Measurements from ENCODE around the gene TASOR. TPM values are rescaled to one million over a fixed set of nuclear protein-coding genes. Genes with fewer than 3 reads are reported as not detected.

The TASOR gene
- 91.7 and 95.5 TPM in 2 replicates for total RNA-seq

GRCh38 chr3:56683122-56683817 lies at the start of gene TASOR:
Gene TASOR, minus strand, starts transcription at chr3:56683265. Its CDS starts 259 bp downstream, at chr3:56683006.

Other genes with a start within 250 kb of the TASOR start
- 0.55 and 0.75 TPM in 2 replicates for gene ERC2, start 214.8 kb downstream of the TASOR start, total RNA-seq
- gene CCDC66, start 126.1 kb downstream of the TASOR start, total RNA-seq, result 28.2 and 31.7 TPM in 2 replicates
- gene ARHGEF3, start 118.7 kb upstream of the TASOR start, total RNA-seq, result 5.8 and 10.1 TPM in 2 replicates

All from uterine smooth muscle cell (primary cell).